GM23248 (cell line): ENCODE measurements around the gene GNS.

Experiments
- EZH2 ChIP-seq: fragments of 200-600 bp; sonication (generic); IDR thresholded peaks from 2 replicates; pipeline ENCODE4 v1.6.1; 2018; ENCODE audit warnings: antibody characterized with exemption, mild to moderate bottlenecking; ENCODE audit not compliant: insufficient read depth, poor library complexity, severe bottlenecking
- EZH2phosphoT487 ChIP-seq: fragments of 200-600 bp; sonication (generic); IDR thresholded peaks from 2 replicates; pipeline ENCODE4 v1.6.1; 2018; ENCODE audit warnings: antibody characterized with exemption, moderate library complexity, mild to moderate bottlenecking, low read depth; ENCODE audit not compliant: insufficient read depth

DNA sequence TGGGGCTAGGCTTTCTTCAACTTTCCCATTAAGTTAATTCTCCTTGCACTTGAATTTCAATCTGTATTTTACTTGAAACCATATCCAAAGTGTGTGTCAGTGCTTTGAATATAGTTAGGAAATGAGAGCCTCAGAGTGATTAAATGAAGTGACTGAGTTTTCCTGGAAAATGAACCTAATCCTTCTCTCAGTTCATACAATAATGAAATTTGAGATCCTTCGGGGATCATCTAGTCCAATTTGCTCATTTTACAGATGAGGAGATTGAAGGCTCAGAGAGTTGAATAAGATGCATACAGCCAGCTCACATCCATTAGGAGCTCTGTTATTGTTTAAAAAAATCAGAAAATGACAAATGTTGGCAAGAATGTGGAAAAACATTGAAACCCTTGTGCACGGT is 47.0 kb upstream of the GNS start:
- no peak for TF ChIP-seq EZH2phosphoT487
- no peak for TF ChIP-seq EZH2
